ENCODE measurements around the gene PTPRH.
A peak's percentile ranks its signal among the peaks of the same experiment; 100 is the strongest.
"Not testable (repeated sequence)": the region's sequence is repeated elsewhere in the genome, so short reads cannot be mapped to it uniquely, and the experiment has no call there.

The PTPRH gene

GRCh38 chr19:55158423-55158822, 50.9 kb downstream of the PTPRH start:
- no peak for DNase-seq

- no peak for DNase-seq
Observed at GRCh38 chr19:55157064-55157908, 52.0 kb downstream of the PTPRH start, which contains the start of gene TNNI3. Gene TNNI3 (minus strand): TSS chr19:55157732. CDS start chr19:55157589, 143 bp downstream.

GRCh38 chr19:55156202-55157063, 52.9 kb downstream of the PTPRH start:
- DNase-seq, result peak; percentile 80

GRCh38 chr19:55155784-55156183, 53.5 kb downstream of the PTPRH start:
- DNase-seq, result not testable (repeated sequence)

- DNase-seq, result no peak
Observed at GRCh38 chr19:55153652-55154264, 55.5 kb downstream of the PTPRH start.

- no peak for DNase-seq
Observed at GRCh38 chr19:55152017-55152416, 57.3 kb downstream of the PTPRH start.

GRCh38 chr19:55149078-55150003, 60.0 kb downstream of the PTPRH start, which contains the start of gene TNNT1:
Gene TNNT1 (minus strand): TSS chr19:55149206. CDS start chr19:55147157, 2,049 bp downstream.
- no peak for DNase-seq

- DNase-seq, result no peak
Observed at GRCh38 chr19:55147545-55148251, 61.6 kb downstream of the PTPRH start.

- DNase-seq, result no peak
Observed at GRCh38 chr19:55146705-55147273, 62.5 kb downstream of the PTPRH start.

- no peak for DNase-seq
Observed at GRCh38 chr19:55146078-55146704, 63.1 kb downstream of the PTPRH start.

GRCh38 chr19:55145232-55145631, 64.1 kb downstream of the PTPRH start:
- no peak for DNase-seq

GRCh38 chr19:55141696-55142095, 67.6 kb downstream of the PTPRH start:
- no peak for DNase-seq

GRCh38 chr19:55137915-55138314, 71.4 kb downstream of the PTPRH start:
- DNase-seq, result no peak

- no peak for DNase-seq
Observed at GRCh38 chr19:55136399-55137102, 72.8 kb downstream of the PTPRH start.

- DNase-seq, result no peak
Observed at GRCh38 chr19:55134736-55135135, 74.6 kb downstream of the PTPRH start.

- no peak for DNase-seq
Observed at GRCh38 chr19:55133639-55134444, 75.5 kb downstream of the PTPRH start.

GRCh38 chr19:55132453-55133129, 76.7 kb downstream of the PTPRH start:
- no peak for DNase-seq

- no peak for DNase-seq
Observed at GRCh38 chr19:55131421-55131820, 77.9 kb downstream of the PTPRH start.

Measured in eye (tissue), 1 donor.